Measurements from ENCODE around the gene ZFP64.

Gene ZFP64

GRCh38 chr20:52160049-52160570 is 31.5 kb downstream of the ZFP64 start:
- TF ChIP-seq CTCF (IDR thresholded peaks at IDR 0.05): no peak

GRCh38 chr20:52154575-52154974 is 37.0 kb downstream of the ZFP64 start:
- H3K4me3 ChIP-seq: no peak overlapping the region
- H3K27ac ChIP-seq: no peak overlapping the region
- no peak for TF ChIP-seq CTCF (IDR thresholded peaks at IDR 0.05)
- no peak for DNase-seq (ENCODE audit: low spot score)

More at GRCh38 chr20:52160049-52160570, 31.5 kb downstream of the ZFP64 start:
- Histone ChIP-seq H3K4me3 (no peak overlapping the region), H3K27ac (no peak overlapping the region)
- DNase-seq (ENCODE audit: low spot score): no peak

GRCh38 chr20:52153896-52154295 is 37.7 kb downstream of the ZFP64 start:
- TF ChIP-seq CTCF (IDR thresholded peaks at IDR 0.05): no peak
- no peak for DNase-seq (ENCODE audit: low spot score)
- H3K27ac ChIP-seq: no peak overlapping the region

DNA sequence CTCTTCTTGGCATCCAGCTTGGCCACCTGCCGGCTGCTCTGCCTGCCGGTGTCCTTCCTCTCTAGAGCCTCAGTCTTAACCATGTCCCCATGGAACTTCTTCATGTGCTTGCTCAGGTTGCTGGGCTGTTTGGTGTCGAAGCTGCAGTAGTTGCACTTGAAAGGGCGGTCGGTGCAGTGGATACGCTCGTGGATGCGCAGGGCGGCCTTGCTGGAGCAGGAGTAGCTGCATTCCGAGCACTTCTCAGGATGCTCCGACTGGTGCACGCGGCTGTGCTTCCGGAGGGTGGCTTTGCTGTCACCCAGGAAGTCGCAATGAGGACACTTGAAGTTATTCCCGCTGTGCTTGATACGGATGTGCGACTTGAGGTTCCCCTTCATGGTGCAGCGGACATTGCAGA is 38.7 kb downstream of the ZFP64 start:
- DNase-seq (ENCODE audit: low spot score): no peak
- no peak overlapping the region for H3K27ac ChIP-seq
- TF ChIP-seq CTCF (IDR thresholded peaks at IDR 0.05): no peak
- H3K4me3 ChIP-seq: no peak overlapping the region

More at GRCh38 chr20:52153896-52154295, 37.7 kb downstream of the ZFP64 start:
- no peak overlapping the region for H3K4me3 ChIP-seq

DNA sequence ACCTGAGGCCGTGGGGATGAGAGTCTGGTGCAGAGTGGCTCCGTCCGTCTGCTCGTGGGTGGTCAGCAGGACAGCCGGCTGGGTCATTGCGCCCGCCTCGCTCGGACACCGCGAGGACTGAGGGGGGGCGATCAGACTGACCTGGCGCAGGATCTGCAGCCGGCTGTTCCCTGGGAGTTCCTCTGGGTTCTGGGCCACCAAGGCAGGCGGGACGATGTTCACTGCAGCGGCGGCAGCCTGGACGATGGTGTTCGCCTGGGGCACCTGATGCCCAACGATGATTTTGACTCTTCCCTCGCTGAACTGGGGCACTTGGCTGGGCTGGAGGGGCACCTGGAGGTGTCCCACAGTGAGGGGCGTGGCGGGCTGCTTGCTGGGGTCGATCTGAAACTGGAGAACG is 39.2 kb downstream of the ZFP64 start:
- DNase-seq (ENCODE audit: low spot score): no peak
- no peak for TF ChIP-seq CTCF (IDR thresholded peaks at IDR 0.05)

DNA sequence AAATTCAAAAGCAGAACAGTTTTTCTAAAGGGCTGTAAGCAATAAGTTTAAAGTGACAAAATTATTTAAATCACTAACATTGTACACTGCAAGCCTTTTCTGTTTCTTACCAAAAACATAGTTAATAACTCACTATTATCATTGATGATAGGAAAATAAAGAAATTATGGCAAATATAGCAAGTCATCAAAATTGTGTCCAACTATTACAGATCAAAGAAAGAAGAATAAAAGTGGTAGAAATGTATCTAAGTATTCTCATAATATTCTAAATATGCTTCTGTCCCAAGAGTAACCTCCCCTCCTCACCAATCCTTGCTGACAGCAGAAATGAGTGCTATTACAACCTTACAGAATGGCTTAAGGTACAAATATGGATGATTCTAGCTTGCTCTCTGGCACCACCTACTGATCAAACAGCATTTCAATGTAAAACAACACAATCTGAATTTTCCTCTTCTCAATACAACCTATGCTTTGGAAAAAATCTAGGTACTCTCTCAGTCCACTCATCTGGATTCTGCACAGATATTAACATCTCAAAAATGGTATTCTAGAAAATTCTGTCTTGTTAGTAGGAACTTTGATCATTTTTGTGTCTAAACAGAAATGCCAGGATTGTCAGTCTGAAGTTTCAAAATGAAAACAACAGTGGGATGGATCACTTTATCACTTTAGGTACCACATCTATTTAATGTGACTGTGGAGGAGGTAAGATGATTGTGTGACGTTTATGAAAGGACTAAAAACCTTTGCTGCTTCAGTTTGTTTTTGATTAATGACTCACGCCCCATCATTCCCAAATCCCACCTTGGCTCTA is 40.9 kb downstream of the ZFP64 start:
- no peak for DNase-seq (ENCODE audit: low spot score)

More for the DNA sequence above, 39.2 kb downstream of the ZFP64 start:
- Histone ChIP-seq H3K27ac (no peak overlapping the region), H3K4me3 (no peak overlapping the region)

More for the DNA sequence above, 40.9 kb downstream of the ZFP64 start:
- no peak overlapping the region for H3K4me3 ChIP-seq
- H3K27ac ChIP-seq: no peak overlapping the region
- TF ChIP-seq CTCF (IDR thresholded peaks at IDR 0.05): peak; percentile 74
